Fibroblast of pulmonary artery (primary cell): ENCODE data around the gene C2orf49.

ENCODE experiments used
- DNase-seq: peaks from one replicate; pipeline ENCODE4 v3.0.0-alpha.2; 2010; ENCODE audit warnings: low read depth
- H3K4me3 ChIP-seq: replicated peaks from 2 replicates; pipeline ENCODE4 v1.5.1; 2011; ENCODE audit warnings: low read depth, mild to moderate bottlenecking, control low read depth, low read length, moderate library complexity
- TF ChIP-seq, protein P1 (sequence below): IDR thresholded peaks from 2 replicates; pipeline ENCODE4 v1.5.1; 2011; ENCODE audit warnings: mild to moderate bottlenecking, control low read depth, low read length, inconsistent platforms; ENCODE audit errors: missing control alignments

C2orf49 gene

DNA sequence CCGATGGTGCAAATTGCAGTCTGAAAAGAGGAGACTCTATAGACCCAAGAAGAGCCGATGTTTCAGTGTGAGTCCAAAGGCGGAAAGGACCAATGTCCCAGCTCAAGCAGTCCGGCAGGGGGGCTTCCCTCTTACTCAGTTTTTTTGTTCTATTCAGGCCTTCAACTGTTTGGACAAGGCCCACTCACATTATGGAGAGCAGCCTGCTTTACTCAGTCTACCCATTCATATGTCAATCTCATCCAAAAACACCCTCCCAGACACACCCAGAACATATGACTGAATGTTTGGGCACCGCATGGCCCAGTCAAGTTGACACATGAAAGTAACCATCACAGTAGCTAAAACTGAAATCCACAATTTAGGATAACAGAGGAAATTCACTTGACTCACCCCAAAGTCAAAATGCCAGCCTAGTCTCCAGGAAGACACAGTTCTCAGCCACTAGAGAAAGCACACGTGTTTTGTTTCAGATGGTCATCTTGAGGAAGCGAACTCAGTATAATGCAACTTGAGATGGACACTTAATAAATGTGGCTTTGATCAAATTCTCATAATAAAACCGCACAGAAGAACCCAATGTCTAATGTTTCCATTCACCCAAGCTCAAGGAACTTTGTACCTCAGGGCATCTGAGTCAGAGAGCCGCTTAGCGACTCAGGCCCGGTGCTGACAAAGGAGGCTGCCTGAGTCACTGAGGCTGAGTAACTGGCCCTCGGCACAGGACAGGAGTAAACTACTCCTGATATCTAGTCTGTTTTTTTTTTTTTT lies 59.1 kb downstream of the C2orf49 start:
- DNase-seq = peak; percentile 91
- peak overlapping the region; percentile 96 for H3K4me3 ChIP-seq
- TF ChIP-seq, protein P1, sequence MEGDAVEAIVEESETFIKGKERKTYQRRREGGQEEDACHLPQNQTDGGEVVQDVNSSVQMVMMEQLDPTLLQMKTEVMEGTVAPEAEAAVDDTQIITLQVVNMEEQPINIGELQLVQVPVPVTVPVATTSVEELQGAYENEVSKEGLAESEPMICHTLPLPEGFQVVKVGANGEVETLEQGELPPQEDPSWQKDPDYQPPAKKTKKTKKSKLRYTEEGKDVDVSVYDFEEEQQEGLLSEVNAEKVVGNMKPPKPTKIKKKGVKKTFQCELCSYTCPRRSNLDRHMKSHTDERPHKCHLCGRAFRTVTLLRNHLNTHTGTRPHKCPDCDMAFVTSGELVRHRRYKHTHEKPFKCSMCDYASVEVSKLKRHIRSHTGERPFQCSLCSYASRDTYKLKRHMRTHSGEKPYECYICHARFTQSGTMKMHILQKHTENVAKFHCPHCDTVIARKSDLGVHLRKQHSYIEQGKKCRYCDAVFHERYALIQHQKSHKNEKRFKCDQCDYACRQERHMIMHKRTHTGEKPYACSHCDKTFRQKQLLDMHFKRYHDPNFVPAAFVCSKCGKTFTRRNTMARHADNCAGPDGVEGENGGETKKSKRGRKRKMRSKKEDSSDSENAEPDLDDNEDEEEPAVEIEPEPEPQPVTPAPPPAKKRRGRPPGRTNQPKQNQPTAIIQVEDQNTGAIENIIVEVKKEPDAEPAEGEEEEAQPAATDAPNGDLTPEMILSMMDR = no peak

DNA sequence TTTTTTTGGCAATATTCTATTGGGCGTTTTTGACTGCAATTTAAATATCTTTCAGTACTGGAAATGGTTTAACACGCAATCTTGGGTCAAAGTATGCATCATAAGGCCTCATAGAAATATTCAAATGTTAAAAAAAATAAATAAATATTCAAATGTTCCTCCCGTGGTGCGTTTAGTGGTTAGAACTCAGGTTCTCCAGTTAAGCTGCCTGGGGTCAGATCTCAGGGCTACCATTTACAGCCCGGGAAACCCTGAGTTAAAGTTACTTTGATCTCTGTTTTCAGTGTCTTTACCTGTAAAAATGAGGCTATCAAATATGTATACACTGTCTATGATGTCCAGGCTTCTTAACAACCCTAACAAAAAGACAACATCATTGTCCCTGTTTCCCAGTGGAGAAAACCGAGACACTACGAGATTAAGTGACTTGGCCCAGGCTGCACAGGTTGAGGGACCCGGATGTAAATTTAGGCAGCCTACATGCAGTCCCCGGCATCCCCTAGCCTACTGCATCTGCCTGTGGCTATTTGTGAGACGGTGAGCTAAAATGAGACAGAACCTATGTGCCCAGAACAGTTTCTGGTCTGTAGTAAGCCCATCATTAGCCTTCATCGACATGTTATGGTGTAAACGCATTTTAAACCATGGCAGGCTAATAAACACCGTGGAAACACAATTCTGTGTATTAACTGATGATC lies 59.8 kb downstream of the C2orf49 start:
- DNase-seq = peak; percentile 49
- H3K4me3 ChIP-seq = peak overlapping the region; percentile 96
- TF ChIP-seq, protein P1 = no peak

DNA sequence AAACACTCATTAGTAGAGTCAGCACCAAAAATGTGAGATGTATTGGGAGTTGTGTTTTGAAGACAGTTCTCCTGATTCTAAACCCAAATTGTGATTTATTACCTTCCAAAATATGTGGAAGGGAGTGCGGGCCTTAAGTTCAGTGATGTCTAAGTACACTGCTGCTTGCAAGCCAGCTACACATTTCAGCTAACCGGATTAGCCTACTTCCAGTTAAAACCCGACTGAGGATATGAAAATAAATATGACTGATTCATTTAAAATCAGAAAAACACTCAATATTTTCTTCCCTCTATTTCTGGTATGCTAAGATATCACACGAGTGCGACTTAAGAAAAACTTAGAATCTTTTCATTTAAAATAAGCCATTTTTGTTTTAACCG lies 60.6 kb downstream of the C2orf49 start:
- TF ChIP-seq, protein P1 = no peak
- peak; percentile 50 for DNase-seq
- peak overlapping the region; percentile 96 for H3K4me3 ChIP-seq

DNA sequence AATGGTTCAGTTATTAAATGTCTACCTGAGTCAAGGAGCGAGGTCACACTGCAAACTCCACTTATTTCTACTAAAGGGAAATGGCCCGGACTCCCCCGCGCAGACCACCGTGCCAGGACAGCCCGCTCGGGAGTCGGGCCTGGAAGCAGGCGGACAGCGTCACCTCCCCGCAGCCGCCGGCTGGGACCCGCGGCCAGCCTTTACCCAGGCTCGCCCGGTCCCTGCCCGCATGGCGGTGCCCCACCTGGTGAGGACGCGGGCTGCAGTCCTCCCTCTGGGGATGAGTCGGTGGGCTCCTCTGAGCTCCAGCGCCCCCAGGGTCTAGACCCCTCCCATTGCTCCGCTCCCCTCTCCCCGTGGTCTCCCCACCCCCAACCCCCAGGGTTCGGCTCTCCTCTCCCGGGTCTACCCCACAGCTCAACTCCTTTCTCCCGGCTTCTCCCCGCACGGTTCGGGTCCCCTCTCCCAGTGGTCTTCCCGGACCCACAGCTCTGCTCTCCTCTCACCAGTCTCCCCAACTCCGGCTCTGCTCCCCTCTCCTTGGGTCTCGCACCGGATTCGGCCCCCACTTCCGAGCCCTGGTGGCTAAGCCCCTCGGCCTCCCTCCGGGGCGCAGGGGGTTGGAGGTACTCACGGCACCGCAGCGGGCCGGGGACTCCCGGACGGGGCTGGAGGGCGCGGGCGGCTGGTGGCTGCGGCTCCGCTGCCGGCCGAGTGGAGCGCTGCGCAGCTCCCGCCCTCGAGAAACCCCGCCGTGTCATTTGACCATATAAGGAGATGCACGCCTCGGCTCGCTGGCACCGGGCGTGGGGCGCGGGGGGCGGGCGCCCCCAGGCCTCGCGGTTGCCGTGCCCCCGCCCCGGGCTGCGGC lies 61.2 kb downstream of the C2orf49 start, which contains the start of gene FHL2:
TSS of gene FHL2 (minus strand) at position 716 of the 871 bp plus-strand sequence. CDS start 12,535 bp downstream, outside the sequence.
- TF ChIP-seq, protein P1 = peak; percentile 12
- peak within 1 kb of the TSS; percentile 96 for H3K4me3 ChIP-seq
- DNase-seq = peak; percentile 87
